Activated CD8-positive, alpha-beta memory T cell treated with anti-CD3 and anti-CD28 coated beads for 48 hours (primary cell): ENCODE data around the gene SIN3A.

ENCODE experiments used
- DNase-seq, 3 experiments: peaks; one replicate each; pipeline ENCODE4 v3.0.0-alpha.2; 2020; ENCODE audit warnings: low read depth in 2 of 3, low spot score in 2 of 3

Gene SIN3A

GRCh38 chr15:75380773-75381172 lies 70.7 kb downstream of the SIN3A start:
- DNase-seq: no peak

GRCh38 chr15:75371901-75372688 lies 79.4 kb downstream of the SIN3A start:
- no peak for DNase-seq

GRCh38 chr15:75371486-75371885 lies 80.0 kb downstream of the SIN3A start:
- no peak for DNase-seq

- no peak for DNase-seq
Observed at GRCh38 chr15:75369897-75370581, 81.5 kb downstream of the SIN3A start.

- no peak for DNase-seq
Observed at GRCh38 chr15:75368689-75369239, 82.7 kb downstream of the SIN3A start.

- DNase-seq: peak; percentile 84 to 91 (median 87)
Observed at GRCh38 chr15:75367913-75368688, 83.4 kb downstream of the SIN3A start, which contains the start of gene MAN2C1. Gene MAN2C1, minus strand, starts transcription at chr15:75368607. Its CDS starts 24 bp downstream, at chr15:75368583.

GRCh38 chr15:75367406-75367912 lies 84.0 kb downstream of the SIN3A start:
- DNase-seq: no peak

GRCh38 chr15:75367006-75367405 lies 84.5 kb downstream of the SIN3A start:
- no peak for DNase-seq

GRCh38 chr15:75366163-75366562 lies 85.3 kb downstream of the SIN3A start:
- no peak for DNase-seq

- no peak for DNase-seq
Observed at GRCh38 chr15:75364881-75365280, 86.6 kb downstream of the SIN3A start.

- DNase-seq: no peak
Observed at GRCh38 chr15:75363786-75364185, 87.7 kb downstream of the SIN3A start.

GRCh38 chr15:75362642-75363249 lies 88.7 kb downstream of the SIN3A start:
- no peak for DNase-seq

GRCh38 chr15:75361989-75362641 lies 89.4 kb downstream of the SIN3A start:
- no peak for DNase-seq

GRCh38 chr15:75361361-75361988 lies 90.0 kb downstream of the SIN3A start:
- DNase-seq: no peak

- DNase-seq: no peak
Observed at GRCh38 chr15:75360856-75361255, 90.6 kb downstream of the SIN3A start.

GRCh38 chr15:75360391-75360790 lies 91.1 kb downstream of the SIN3A start:
- no peak for DNase-seq

GRCh38 chr15:75359537-75360250 lies 91.8 kb downstream of the SIN3A start:
- no peak for DNase-seq

- DNase-seq: no peak
Observed at GRCh38 chr15:75358771-75359536, 92.5 kb downstream of the SIN3A start.
